B cell (primary cell): Measurements from ENCODE around the gene CTNNA3.

Experiments used
- CTCF ChIP-seq: fragments of 200-600 bp; IDR thresholded peaks from one replicate; pipeline ENCODE4 v1.8.0; 2022; ENCODE audit warnings: antibody characterized with exemption, mild to moderate bottlenecking
- EZH2 ChIP-seq: IDR thresholded peaks from 2 replicates; pipeline ENCODE4 v1.6.1; 2012; ENCODE audit warnings: borderline replicate concordance, low read depth, mild to moderate bottlenecking, moderate library complexity, low read length; ENCODE audit not compliant: insufficient read depth, poor library complexity, severe bottlenecking

GRCh38 chr10:66575251-66575855 lies 1120.6 kb downstream of the CTNNA3 start:
- TF ChIP-seq CTCF (no peak), EZH2 (no peak)
